Measurements from ENCODE around the gene TNFSF9.

The TNFSF9 gene

DNA sequence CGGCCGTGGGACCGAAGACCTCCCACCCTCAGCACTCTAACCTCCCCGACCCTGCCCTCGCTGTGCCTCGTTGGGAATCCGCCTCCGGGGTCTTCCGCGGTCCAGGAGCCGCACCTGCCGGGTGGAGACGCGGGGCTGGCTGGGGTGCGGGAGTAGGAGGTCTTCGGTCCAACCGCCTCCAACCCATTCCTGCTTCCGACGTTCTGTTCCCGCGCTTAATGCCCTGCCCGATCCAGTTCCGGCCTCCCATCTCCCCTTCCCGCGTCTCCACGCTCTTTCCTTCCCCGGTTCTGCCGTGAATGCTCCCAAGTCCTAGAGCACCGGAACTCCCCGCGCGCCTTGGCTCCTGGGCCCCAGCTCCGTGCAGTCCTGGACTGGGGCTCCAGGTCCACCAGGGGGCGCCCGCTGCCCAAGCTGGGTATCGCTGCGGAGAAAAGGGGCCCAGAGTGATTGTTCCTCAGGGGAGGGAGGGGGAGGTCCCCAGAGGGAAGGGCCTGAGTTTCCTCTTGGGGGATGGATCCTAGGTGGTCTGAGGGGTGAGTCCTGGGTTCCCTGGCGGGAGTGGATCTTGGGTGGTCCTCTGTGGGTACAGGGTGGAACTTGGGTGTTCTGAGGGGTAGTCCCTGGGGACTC is 14.1 kb upstream of the TNFSF9 start (continued):
- TF ChIP-seq SETDB1 (IDR thresholded peaks at IDR 0.05; ENCODE audit: insufficient read length, low read length) (no peak), ZNF341 (tag by site-specific recombination; IDR thresholded peaks at IDR 0.05; ENCODE audit: low read depth) (peak; percentile 82), TCF7L2 (IDR thresholded peaks at IDR 0.05; ENCODE audit: borderline replicate concordance, low read depth, low read length) (no peak), FEZF1 (tag by site-specific recombination; IDR thresholded peaks at IDR 0.05) (no peak), ZNF585B (tag by site-specific recombination; IDR thresholded peaks at IDR 0.05) (no peak), CTCF (tag by site-specific recombination; IDR thresholded peaks at IDR 0.05) (peak; percentile 98), KLF16 (tag by site-specific recombination; IDR thresholded peaks at IDR 0.05) (no peak), ZNF768 (tag by site-specific recombination; IDR thresholded peaks at IDR 0.05) (no peak), ZNF398 (tag by site-specific recombination; IDR thresholded peaks at IDR 0.05) (peak; percentile 22), ZNF394 (tag by site-specific recombination; IDR thresholded peaks at IDR 0.05; ENCODE audit: borderline replicate concordance) (no peak), ZNF596 (tag by site-specific recombination; IDR thresholded peaks at IDR 0.05) (no peak), KLF7 (tag by site-specific recombination; IDR thresholded peaks at IDR 0.05; ENCODE audit: borderline replicate concordance) (0 out of 2 replicates have a peak, but pooled peaks have one; percentile 13), ZNF639 (tag by site-specific recombination; IDR thresholded peaks at IDR 0.05) (peak; percentile 67), ZNF280D (tag by site-specific recombination; IDR thresholded peaks at IDR 0.05) (no peak), ZNF48 (tag by site-specific recombination; IDR thresholded peaks at IDR 0.05) (no peak), BCL6B (tag by site-specific recombination; IDR thresholded peaks at IDR 0.05) (no peak), ZNF701 (tag by site-specific recombination; IDR thresholded peaks at IDR 0.05) (peak; percentile 54; the same call in 1 of the 2 replicates), ZNF155 (tag by site-specific recombination; IDR thresholded peaks at IDR 0.05) (no peak), REPIN1 (tag by site-specific recombination; IDR thresholded peaks at IDR 0.05; ENCODE audit: low read depth) (no peak), KLF9 (tag by site-specific recombination; IDR thresholded peaks at IDR 0.05; ENCODE audit: low read depth) (no peak), BCL11B (tag by site-specific recombination; IDR thresholded peaks at IDR 0.05; ENCODE audit: low read depth) (no peak), ZNF302 (tag by site-specific recombination; IDR thresholded peaks at IDR 0.05; ENCODE audit: low read depth) (no peak), ZFP37 (tag by site-specific recombination; IDR thresholded peaks at IDR 0.05) (peak; percentile 68; the same call in 1 of the 2 replicates)
- TF ChIP-seq, protein P1, sequence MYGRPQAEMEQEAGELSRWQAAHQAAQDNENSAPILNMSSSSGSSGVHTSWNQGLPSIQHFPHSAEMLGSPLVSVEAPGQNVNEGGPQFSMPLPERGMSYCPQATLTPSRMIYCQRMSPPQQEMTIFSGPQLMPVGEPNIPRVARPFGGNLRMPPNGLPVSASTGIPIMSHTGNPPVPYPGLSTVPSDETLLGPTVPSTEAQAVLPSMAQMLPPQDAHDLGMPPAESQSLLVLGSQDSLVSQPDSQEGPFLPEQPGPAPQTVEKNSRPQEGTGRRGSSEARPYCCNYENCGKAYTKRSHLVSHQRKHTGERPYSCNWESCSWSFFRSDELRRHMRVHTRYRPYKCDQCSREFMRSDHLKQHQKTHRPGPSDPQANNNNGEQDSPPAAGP (tag by site-specific recombination; IDR thresholded peaks at IDR 0.05): peak; percentile 74; the same call in 1 of the 2 replicates
- TF ChIP-seq, protein P2, sequence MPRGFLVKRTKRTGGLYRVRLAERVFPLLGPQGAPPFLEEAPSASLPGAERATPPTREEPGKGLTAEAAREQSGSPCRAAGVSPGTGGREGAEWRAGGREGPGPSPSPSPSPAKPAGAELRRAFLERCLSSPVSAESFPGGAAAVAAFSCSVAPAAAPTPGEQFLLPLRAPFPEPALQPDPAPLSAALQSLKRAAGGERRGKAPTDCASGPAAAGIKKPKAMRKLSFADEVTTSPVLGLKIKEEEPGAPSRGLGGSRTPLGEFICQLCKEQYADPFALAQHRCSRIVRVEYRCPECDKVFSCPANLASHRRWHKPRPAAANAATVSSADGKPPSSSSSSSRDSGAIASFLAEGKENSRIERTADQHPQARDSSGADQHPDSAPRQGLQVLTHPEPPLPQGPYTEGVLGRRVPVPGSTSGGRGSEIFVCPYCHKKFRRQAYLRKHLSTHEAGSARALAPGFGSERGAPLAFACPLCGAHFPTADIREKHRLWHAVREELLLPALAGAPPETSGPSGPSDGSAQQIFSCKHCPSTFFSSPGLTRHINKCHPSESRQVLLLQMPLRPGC (tag by site-specific recombination; IDR thresholded peaks at IDR 0.05): no peak
- TF ChIP-seq, protein P3, sequence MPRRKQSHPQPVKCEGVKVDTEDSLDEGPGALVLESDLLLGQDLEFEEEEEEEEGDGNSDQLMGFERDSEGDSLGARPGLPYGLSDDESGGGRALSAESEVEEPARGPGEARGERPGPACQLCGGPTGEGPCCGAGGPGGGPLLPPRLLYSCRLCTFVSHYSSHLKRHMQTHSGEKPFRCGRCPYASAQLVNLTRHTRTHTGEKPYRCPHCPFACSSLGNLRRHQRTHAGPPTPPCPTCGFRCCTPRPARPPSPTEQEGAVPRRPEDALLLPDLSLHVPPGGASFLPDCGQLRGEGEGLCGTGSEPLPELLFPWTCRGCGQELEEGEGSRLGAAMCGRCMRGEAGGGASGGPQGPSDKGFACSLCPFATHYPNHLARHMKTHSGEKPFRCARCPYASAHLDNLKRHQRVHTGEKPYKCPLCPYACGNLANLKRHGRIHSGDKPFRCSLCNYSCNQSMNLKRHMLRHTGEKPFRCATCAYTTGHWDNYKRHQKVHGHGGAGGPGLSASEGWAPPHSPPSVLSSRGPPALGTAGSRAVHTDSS (tag by site-specific recombination; IDR thresholded peaks at IDR 0.05): no peak
